Measurements from ENCODE around the gene PIP5K1A.

The PIP5K1A gene

GRCh38 chr1:151210830-151211229, 12.5 kb downstream of the PIP5K1A start:
- in situ Hi-C loops (cut with MboI; ENCODE audit: low sequenced_read_pairs, unreplicated experiment): no loop called here
- no peak for DNase-seq (ENCODE audit: low spot score)
- no peak for TF ChIP-seq CTCF (IDR thresholded peaks at IDR 0.05; ENCODE audit: borderline replicate concordance, control extremely low read depth, extremely low read depth, insufficient read depth, missing control alignments)

GRCh38 chr1:151211972-151212705, 13.8 kb downstream of the PIP5K1A start:
- in situ Hi-C loops (cut with MboI; ENCODE audit: low sequenced_read_pairs, unreplicated experiment): no loop called here
- TF ChIP-seq CTCF (IDR thresholded peaks at IDR 0.05; ENCODE audit: borderline replicate concordance, control extremely low read depth, extremely low read depth, insufficient read depth, missing control alignments): no peak
- DNase-seq (ENCODE audit: low spot score): no peak

DNA sequence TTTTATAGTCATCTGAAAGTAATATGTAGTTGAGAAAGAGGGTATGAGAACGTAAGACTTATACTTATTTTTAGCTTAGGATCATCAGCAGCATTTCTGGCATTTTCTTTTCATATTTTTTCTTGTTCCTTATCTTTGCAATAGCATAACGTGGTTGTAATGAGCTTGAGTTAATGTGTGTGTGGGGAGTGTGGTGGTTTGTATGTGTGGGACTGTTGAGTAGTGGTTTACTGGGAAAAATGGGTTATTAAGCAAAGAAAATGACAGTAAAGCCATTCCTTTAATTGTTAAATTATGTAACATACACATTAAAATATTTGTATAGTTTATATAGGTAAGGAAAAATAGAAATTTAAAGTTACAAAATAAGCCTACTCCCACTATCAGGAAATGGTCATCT, 15.2 kb downstream of the PIP5K1A start:
- in situ Hi-C loops (cut with MboI; ENCODE audit: low sequenced_read_pairs, unreplicated experiment): no loop called here
- no peak for TF ChIP-seq CTCF (IDR thresholded peaks at IDR 0.05; ENCODE audit: borderline replicate concordance, control extremely low read depth, extremely low read depth, insufficient read depth, missing control alignments)
- no peak for DNase-seq (ENCODE audit: low spot score)

DNA sequence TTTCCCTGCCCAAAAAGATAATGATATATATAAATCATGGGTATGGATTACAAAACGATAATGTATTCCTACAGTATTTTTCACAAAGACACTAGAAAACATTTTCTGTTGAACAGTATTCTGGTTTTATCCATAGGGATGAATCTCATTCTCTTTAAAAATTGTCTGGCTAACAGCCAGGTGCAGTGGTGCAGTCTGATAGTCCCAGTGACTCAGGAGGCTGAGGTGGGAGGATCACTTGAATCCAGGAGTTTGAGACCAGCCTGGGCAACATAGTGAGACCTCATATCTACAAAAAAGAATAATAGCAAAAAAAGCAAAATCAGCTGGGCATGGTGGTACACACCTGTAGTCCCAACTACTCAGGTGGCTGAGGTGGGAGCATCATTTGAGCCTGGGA, 23.3 kb downstream of the PIP5K1A start:
- no peak for TF ChIP-seq CTCF (IDR thresholded peaks at IDR 0.05; ENCODE audit: borderline replicate concordance, control extremely low read depth, extremely low read depth, insufficient read depth, missing control alignments)
- in situ Hi-C loops (cut with MboI; ENCODE audit: low sequenced_read_pairs, unreplicated experiment): no loop called here
- no peak for DNase-seq (ENCODE audit: low spot score)

- in situ Hi-C loops (cut with MboI; ENCODE audit: low sequenced_read_pairs, unreplicated experiment): no loop called here
- no peak for TF ChIP-seq CTCF (IDR thresholded peaks at IDR 0.05; ENCODE audit: borderline replicate concordance, control extremely low read depth, extremely low read depth, insufficient read depth, missing control alignments)
- no peak for DNase-seq (ENCODE audit: low spot score)
These were observed 23.8 kb downstream of the PIP5K1A start for GRCh38 chr1:151222130-151222529.

DNA sequence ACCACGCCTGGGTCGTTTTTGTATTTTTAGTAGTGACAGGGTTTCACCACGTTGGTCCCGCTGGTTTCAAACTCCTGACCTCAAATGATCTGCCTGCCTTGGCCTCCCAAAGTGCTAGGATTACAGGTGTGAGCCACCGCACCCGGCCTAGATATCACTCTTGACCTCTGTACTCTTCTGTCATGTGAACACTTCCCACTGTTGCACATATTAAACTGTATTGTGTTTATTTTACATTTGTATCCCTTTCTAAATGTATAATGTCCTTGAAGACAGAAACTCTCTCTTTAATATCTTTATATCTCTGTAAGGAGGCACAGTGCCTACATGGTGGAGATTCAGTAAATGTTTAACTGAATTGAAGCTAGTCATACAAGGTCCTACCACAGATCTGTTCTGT, 36.9 kb downstream of the PIP5K1A start:
- in situ Hi-C loops (cut with MboI; ENCODE audit: low sequenced_read_pairs, unreplicated experiment): no loop called here
- no peak for TF ChIP-seq CTCF (IDR thresholded peaks at IDR 0.05; ENCODE audit: borderline replicate concordance, control extremely low read depth, extremely low read depth, insufficient read depth, missing control alignments)
- DNase-seq (ENCODE audit: low spot score): no peak

Measured in GM13976 (cell line).